Dedifferentiated amniotic fluid mesenchymal stem cell (primary cell): ENCODE data around the gene ENGASE.
"Not testable (repeated sequence)": the region's sequence is repeated elsewhere in the genome, so short reads cannot be mapped to it uniquely, and the experiment has no call there.

Source experiments
- DNase-seq: peaks from one replicate; pipeline ENCODE4 v3.0.0-alpha.2; 2016; ENCODE audit errors: extremely low spot score

ENGASE gene

GRCh38 chr17:79074649-79075445 lies at the start of gene ENGASE:
Gene ENGASE (plus strand): TSS chr17:79074824. CDS start chr17:79074945, 121 bp downstream.
- peak; percentile 78 for DNase-seq

- DNase-seq, result no peak
Observed at GRCh38 chr17:79024901-79025737, 49.5 kb upstream of the ENGASE start.

GRCh38 chr17:79026376-79027273 lies 48.0 kb upstream of the ENGASE start:
- no peak for DNase-seq

- DNase-seq, result no peak
Observed at GRCh38 chr17:79027274-79027924, 47.2 kb upstream of the ENGASE start.

GRCh38 chr17:79027925-79028491 lies 46.6 kb upstream of the ENGASE start:
- DNase-seq, result no peak

GRCh38 chr17:79028496-79029326 lies 45.9 kb upstream of the ENGASE start:
- DNase-seq, result no peak

GRCh38 chr17:79029327-79030009 lies 45.2 kb upstream of the ENGASE start:
- no peak for DNase-seq

GRCh38 chr17:79030636-79031035 lies 44.0 kb upstream of the ENGASE start:
- DNase-seq, result not testable (repeated sequence)

GRCh38 chr17:79031996-79032875 lies 42.4 kb upstream of the ENGASE start:
- no peak for DNase-seq

- no peak for DNase-seq
Observed at GRCh38 chr17:79033046-79033616, 41.5 kb upstream of the ENGASE start.

GRCh38 chr17:79033741-79034501 lies 40.7 kb upstream of the ENGASE start:
- no peak for DNase-seq

GRCh38 chr17:79034931-79035485 lies 39.6 kb upstream of the ENGASE start:
- DNase-seq, result no peak

- DNase-seq, result no peak
Observed at GRCh38 chr17:79035686-79036085, 38.9 kb upstream of the ENGASE start.

- no peak for DNase-seq
Observed at GRCh38 chr17:79036181-79036580, 38.4 kb upstream of the ENGASE start.

GRCh38 chr17:79036596-79036995 lies 38.0 kb upstream of the ENGASE start:
- peak; percentile 90 for DNase-seq

GRCh38 chr17:79038545-79039135 lies 36.0 kb upstream of the ENGASE start:
- peak; percentile 51 for DNase-seq

- no peak for DNase-seq
Observed at GRCh38 chr17:79039171-79039570, 35.5 kb upstream of the ENGASE start.
